IPS-NIHi7 (cell line): ENCODE results near the gene CLEC10A.
"Not testable (repeated sequence)": the region's sequence is repeated elsewhere in the genome, so short reads cannot be mapped to it uniquely, and the experiment has no call there.

Experiments used
- DNase-seq: peaks from one replicate; pipeline ENCODE4 v3.0.0; 2012; ENCODE audit warnings: mixed read lengths; ENCODE audit errors: extremely low spot score

CLEC10A gene

DNA sequence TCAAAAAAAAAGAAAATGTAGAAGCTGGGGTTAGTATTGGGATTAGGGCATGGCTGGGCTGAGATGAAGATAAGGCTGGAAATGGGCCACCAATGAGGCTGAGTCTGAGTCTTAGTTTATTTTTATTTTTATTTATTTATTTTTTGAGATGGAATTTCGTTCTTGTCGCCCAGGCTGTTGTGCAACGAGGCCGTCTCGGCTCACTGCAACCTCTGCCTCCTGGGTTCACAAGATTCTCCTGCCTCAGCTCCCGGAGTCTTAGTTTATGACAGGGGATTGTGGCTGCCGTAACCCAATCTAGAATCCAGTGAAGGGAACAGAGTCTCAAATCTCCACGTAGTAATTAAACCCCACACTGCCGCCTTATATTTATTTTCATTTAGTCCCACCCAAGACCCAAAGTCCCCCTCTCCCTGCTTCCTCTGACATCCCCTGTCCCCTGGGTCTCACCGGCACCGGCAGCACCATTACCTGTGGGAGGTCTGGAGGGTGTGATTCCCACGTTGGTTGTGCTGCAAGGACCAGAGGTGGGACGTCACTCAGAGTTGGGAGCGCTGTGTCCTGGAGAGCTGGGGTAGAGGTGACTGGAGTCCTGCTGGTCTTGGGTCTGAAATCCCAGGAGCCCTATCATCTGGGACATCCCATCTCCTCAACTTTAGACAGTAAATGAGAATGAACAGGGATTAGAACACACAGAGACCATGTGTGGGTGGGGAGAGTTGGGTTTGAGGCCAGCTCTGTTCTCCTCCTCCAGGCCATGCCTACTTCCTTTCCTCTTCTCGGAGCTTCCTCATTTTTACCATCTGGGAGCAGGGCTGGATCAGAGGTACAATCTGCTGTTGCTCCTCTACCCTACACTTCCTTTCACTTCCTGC lies at the start of gene CLEC10A:
Gene CLEC10A, minus strand, starts transcription at position 671 of the 875 bp plus-strand sequence. CDS start 1,439 bp downstream, outside the sequence.
- DNase-seq: no peak

DNA sequence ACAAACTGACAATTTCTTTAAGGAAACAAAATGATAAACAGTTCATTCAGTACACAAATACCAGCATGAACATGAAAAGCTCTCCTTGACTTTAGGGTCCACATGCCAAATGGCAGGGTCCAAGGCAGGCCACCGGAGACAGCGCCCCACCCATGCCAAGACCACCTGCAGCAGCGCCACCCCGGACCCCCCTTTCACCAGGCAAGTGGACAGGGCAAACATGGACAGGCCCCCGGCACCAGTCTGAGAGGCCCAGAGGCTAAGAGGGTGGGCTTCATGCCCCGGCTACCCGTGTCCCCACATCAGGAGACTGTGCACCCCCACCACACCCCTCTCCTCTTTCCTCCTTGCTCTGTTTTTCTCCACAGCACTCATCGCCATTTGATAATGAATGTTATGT lies 49.3 kb upstream of the CLEC10A start:
- DNase-seq: no peak

DNA sequence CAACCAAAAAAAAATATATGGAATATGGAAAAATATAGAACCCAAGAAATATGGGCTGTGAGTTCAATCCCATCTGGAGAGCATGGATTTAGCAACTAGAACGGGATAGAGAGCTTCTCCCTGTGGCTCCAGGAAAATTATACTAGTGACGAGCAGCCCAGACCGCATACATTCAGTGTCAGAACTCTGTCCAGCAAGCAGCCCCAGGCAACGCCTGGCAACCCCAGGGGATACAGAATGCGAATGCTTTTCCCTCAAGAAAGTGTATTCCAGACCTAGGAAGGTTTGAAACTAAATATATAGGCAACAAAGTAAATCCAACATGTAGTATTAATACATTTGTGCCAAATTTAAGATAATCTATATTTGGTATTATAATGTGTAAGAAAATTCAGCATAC lies 48.1 kb upstream of the CLEC10A start:
- DNase-seq: no peak

- DNase-seq: not testable (repeated sequence)
These were observed 47.5 kb upstream of the CLEC10A start for GRCh38 chr17:7127501-7127900.

GRCh38 chr17:7126386-7126785 lies 46.3 kb upstream of the CLEC10A start:
- DNase-seq: not testable (repeated sequence)

GRCh38 chr17:7124923-7125322 lies 44.9 kb upstream of the CLEC10A start:
- DNase-seq: no peak

GRCh38 chr17:7123844-7124243 lies 43.8 kb upstream of the CLEC10A start:
- DNase-seq: no peak

DNA sequence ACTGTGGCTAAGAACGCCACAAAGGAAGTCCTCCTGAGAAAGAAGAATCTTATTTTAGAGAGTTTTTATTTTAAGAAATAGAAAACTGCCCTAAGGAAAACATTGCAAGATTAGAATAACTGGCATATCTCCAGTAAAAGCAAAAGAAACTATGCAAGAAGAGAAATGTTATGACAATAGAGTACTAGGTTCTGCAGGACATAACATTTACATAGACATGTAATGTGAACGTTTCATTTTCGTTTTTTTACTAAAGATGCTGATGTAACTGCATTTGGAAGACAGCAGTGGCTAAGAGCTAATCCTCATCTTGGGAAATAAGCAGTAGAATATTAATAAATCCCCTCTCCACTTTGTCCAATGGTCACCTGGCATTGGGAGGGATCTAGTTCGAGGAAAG lies 42.3 kb upstream of the CLEC10A start:
- no peak for DNase-seq

- DNase-seq: not testable (repeated sequence)
These were observed 40.6 kb upstream of the CLEC10A start for GRCh38 chr17:7120635-7121034.

- no peak for DNase-seq
These were observed 40.1 kb upstream of the CLEC10A start for GRCh38 chr17:7120123-7120522.

GRCh38 chr17:7119314-7119713 lies 39.3 kb upstream of the CLEC10A start:
- no peak for DNase-seq

DNA sequence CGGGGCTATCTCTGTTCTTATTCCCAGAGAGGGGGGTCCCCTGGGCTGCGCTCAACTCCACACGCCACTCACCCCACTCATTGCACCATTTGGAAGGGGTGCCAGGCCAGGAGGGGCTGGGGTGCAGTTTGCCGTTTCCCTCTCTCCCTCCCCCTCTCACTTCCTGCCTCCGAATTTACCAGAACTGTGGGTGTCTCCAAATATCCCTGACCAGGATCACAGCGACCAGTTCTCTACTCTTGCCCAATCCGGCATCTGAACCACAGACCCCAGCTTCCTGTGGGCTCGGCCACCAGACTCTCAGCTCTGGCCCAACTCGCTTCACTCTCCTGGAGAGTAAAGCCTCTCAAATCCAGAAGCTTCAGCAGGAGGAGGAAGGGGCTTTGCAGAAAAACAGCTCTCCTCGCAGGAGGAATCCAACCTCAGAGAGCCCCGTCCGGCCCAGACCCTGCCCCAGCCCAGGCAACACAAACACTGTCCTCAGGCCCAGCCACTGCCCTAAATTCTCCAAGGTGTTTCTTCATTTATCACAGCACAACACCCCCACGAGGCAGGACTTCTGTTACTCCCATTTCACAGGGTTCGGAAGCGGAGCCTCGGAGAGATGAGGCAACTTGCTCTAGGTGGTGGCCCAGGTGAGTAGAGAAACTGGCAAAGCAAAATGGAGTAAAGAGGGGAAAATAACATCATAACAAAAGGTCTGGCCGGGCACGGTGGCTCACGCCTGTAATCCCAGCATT lies 35.0 kb upstream of the CLEC10A start:
- no peak for DNase-seq

DNA sequence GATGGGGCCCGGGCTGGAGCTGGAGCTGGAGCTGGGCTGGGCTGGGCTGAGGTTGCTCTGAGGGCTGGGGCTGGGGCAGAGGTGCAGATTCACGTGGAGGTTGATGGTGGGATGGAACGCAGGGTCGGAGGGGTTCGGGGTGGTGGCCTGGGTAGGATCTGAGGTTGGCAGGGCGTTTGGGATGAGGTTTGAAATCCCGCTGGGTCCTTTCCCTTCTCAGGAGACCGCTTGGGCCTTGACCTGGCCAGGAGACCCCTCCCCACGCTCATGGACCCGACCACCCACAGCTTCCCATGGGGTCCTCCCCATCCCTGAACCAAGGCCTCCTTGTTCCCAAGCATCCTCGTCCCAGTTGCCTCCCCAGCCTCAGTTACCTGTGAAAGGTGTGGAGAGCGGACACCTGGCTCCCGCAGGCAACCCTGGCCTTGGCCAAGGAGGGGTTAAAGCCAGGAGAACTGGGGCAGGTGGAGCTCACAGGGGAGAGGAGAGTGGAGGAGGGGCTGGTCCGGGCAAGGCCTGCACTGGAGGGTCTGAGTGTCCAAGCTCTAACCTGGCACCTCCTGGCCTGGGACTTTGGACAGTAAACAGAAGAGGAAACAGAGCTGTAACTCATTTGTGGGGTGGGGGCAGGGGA lies 34.3 kb upstream of the CLEC10A start, which contains the start of gene ASGR2:
Gene ASGR2, minus strand, starts transcription at position 582 of the 634 bp plus-strand sequence. CDS start 582 bp downstream, outside the sequence.
- no peak for DNase-seq

DNA sequence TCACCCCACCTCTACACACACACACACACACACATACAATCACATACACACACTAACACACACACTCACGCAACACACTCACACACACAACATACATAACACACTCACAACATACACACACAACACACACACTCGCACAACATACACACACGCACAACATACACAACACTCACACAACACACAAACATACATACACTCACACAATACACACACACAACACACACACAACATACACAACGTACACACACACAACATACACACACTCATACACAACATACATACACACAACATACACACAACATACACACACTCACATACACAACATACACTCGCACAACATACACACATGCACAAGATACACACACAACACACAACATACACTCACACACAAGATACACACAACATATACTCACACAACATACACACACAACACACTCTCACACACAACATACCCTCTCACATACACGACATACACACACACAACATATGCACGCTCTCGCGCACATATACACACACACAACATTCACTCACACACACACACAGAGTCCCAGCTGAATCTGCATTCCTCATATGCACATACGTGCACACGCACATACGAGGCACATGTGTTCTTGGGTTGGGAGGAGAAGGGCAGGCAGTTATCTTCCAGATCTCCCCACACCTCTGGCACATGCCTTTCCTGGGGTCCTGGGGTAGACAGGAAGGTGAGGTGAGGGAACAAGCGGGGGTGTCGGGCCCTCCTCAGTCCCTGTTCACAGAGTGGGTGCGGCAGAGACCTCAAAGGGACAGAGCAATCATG lies 33.4 kb upstream of the CLEC10A start:
- no peak for DNase-seq

- no peak for DNase-seq
These were observed 32.6 kb upstream of the CLEC10A start for GRCh38 chr17:7112510-7113108.

DNA sequence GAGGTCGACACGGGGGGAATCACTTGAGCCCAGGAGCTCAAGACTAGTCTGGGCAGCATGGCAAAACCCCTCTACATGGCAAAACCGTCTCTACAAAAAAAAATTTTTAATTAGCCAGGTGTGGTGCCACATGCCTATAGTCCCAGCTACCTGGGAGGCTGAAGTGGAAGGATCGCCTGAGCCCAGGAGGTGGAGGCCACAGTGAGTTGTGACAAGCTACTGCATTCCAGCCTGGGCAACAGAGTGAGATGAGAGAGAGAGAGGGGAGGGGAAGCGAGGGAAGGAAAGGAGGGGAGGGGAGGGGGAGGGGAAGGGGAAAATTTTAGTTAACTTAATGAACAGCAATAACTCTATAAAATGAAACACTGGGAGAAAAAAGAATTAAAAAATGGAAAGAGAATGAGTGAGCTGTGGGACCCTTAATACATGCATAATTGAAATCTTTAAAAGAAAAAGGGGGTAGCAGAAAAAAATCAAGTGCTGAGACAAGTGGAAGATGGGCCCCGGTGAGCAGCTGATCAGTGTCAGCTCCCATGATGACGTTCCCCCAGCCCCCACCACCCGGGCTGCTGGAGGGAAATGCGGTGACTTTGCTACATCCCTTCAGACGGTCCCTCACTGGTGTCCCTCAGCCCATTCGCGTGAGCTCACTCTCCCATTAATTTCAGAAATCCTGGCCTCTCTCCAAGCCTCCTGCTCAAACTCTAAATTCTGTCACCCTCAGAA lies 31.9 kb upstream of the CLEC10A start:
- no peak for DNase-seq

DNA sequence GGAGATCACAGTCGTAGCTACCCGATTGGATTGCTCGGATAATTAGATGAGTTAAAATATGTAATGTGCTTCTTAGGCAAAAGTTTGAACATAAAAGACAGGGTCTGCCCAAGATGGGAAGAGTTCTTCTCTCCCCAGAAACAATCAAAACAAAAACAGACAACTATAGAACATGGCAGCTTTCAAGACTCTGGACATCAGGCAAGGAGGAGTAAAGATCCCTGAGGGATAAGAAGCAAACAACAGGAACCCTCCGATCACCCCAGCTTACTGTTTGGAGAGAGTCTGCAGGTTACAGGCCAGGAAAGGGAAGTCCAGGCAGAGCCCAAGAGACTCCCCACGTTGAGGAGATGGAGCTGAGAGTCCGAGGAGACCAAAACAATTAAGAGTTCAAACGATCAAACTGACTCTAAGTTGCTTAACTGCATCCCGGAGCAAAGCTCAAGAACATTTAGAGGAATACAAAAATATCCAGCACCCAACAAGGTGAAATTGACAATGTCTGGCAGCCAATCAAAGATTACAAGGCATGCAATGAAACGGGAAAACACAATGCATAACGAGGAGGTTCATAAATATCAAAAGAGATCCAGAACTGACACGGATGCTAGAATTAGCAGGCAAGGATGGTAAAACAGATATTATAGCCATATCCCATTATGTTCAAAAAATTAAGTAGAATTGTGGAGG lies 30.7 kb upstream of the CLEC10A start:
- no peak for DNase-seq

- no peak for DNase-seq
These were observed 29.6 kb upstream of the CLEC10A start for GRCh38 chr17:7109461-7110322.

GRCh38 chr17:7108981-7109380 lies 28.9 kb upstream of the CLEC10A start:
- DNase-seq: no peak
